Stimulated activated CD4-positive, alpha-beta T cell treated with anti-CD3 and anti-CD28 coated beads, Interleukin-4, amount 100 ng/mL, for 48 hours (primary cell): ENCODE data around the gene DNAJC17.

ENCODE experiments used
- DNase-seq, 2 donors: peaks; one replicate each; pipeline ENCODE4 v3.0.0-alpha.2; 2020; ENCODE audit warnings: low read depth in 2 of 2

Gene DNAJC17

DNA sequence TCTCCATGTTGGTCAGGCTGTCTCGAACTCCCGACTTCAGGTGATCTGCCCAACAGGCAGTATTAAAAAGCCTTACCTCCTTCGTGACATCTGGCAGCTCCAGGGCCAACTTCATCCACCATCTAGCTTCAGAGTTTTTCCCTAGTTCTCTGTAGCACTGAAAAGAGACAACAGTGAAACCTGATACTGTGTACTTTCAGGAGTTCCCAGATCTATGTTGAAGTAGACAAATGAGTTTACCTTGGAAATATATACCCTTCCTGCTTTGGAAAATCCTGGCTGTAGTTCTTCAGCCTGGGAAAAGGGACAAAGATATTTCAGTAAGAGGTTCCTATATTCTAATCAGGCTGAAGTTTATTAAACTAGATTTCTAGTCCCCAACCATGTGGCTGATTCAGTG lies 70.2 kb downstream of the DNAJC17 start:
- DNase-seq: no peak

GRCh38 chr15:40736575-40736974 lies 70.7 kb downstream of the DNAJC17 start:
- DNase-seq: no peak

DNA sequence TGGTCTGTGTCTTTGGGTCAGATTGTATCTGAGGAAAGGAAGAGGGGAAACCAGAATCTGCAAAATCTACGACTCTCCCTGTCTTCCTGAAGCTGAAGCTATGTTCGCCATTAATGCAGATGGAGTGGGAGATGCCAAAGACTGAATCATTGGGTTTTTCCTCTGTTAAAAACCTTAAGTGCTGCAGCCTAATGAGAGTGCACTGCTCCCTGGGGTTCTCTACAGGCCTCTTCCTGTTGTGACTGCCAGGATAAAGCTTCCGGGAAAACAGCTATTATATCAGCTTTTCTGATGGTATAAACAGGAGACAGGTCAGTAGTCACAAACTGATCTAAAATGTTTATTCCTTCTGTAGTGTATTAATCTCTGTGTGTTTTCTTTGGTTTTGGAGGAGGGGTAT lies 76.2 kb downstream of the DNAJC17 start:
- DNase-seq: no peak

- DNase-seq: no peak
Measured at GRCh38 chr15:40723919-40724318, 83.4 kb downstream of the DNAJC17 start.

DNA sequence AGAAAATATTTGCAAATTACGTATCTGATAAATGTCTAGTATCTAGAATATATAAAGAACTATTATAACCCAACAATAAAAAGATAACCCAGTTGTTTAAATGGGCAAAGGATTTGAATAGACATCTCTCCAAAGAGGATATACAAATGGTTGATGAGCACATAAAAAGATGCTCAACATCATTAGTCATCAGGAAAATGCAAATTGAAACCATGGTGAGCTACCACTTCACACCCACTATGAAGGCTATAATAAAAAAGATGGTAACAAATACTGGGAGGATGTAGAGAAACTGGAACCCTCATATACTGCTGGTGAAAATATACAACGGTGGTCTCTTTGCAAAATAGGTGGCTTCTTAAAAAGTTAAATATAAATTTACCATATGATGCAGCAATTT lies 84.3 kb downstream of the DNAJC17 start:
- DNase-seq: no peak

DNA sequence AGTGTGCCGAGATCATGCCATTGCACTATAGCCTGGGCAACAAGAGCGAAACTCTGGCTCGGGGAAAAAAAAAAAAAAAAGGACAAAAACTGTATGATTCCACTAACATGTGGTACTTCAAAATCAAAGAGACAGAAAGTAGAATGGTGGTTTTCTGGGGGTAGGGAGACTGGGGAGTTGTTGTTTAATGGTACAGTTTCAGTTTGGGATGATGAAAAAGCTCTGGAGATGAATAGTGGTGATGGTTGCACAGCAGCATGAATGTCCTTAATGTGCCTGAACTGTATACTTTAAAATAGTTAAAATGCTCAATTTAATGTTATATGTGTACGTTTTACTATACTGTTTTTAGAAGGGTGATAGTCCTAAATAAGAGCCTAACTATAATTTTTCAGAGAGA lies 84.9 kb downstream of the DNAJC17 start:
- DNase-seq: no peak

GRCh38 chr15:40721701-40722100 lies 85.6 kb downstream of the DNAJC17 start:
- DNase-seq: no peak

DNA sequence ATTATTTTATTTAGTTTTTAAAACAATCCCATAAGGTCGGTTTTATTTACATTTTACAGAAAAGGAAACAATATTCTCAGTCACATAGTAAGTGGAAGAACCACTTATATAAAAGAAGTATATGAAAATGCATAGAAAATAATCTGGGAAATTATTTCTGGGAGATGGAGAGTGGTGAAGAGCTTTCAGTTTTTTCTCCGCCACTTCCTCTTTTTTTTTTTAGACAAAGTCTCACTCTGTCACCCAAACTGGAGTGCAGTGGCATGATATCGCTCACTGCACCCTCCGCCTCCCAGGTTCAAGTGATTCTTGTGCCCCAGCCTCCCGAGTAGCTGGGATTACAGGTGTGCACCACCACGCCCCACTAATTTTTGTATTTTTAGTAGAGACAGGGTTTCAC lies 91.1 kb downstream of the DNAJC17 start:
- DNase-seq: no peak
